Smooth muscle cell (in vitro differentiated cells): ENCODE data around the gene SLC19A3. TPM values are rescaled to one million over a fixed set of nuclear protein-coding genes. Genes with fewer than 3 reads are reported as not detected.
A peak's percentile ranks its signal among the peaks of the same experiment; 100 is the strongest.
"Not testable (repeated sequence)": the region's sequence is repeated elsewhere in the genome, so short reads cannot be mapped to it uniquely, and the experiment has no call there.

Experiments used
- DNase-seq: peaks from one replicate; lab custom pipeline; 2025; ENCODE audit not compliant: unreplicated experiment; lab: John Stamatoyannopoulos, UW
- H2AFZ ChIP-seq: fragments of 200-600 bp; sonication (generic); 2 replicates; pipeline ENCODE4 v1.6.0; 2016; ENCODE audit warnings: antibody characterized with exemption, low read depth, mild to moderate bottlenecking
- H3F3A ChIP-seq: fragments of 200-600 bp; sonication (generic); 2 replicates; pipeline ENCODE4 v1.6.0; 2017; ENCODE audit warnings: antibody characterized with exemption, low read depth
- H3K27ac ChIP-seq: fragments of 200-600 bp; sonication (generic); 2 replicates; pipeline ENCODE4 v1.5.1; 2016; ENCODE audit warnings: low read depth, mild to moderate bottlenecking
- H3K27me3 ChIP-seq: fragments of 200-600 bp; sonication (generic); 2 replicates; pipeline ENCODE4 v1.6.1; 2016; ENCODE audit warnings: low read depth, mild to moderate bottlenecking
- H3K36me3 ChIP-seq: fragments of 200-600 bp; sonication (generic); 2 replicates; pipeline ENCODE4 v1.5.1; 2016; ENCODE audit warnings: low read depth
- H3K4me1 ChIP-seq: fragments of 200-600 bp; sonication (generic); 2 replicates; pipeline ENCODE4 v1.5.1; 2016; ENCODE audit warnings: low read depth
- H3K4me2 ChIP-seq: fragments of 200-600 bp; sonication (generic); 2 replicates; pipeline ENCODE4 v1.6.0; 2016; ENCODE audit warnings: mild to moderate bottlenecking
- H3K4me3 ChIP-seq: fragments of 200-600 bp; sonication (generic); 2 replicates; pipeline ENCODE4 v1.5.1; 2016; ENCODE audit warnings: mild to moderate bottlenecking
- H3K79me2 ChIP-seq: fragments of 200-600 bp; sonication (generic); 2 replicates; pipeline ENCODE4 v1.6.0; 2016; ENCODE audit warnings: low read depth, mild to moderate bottlenecking
- H3K9ac ChIP-seq: fragments of 200-600 bp; sonication (generic); 2 replicates; pipeline ENCODE4 v1.6.0; 2016; ENCODE audit warnings: low read depth
- H3K9me3 ChIP-seq: fragments of 200-600 bp; sonication (generic); replicated peaks from 2 replicates; pipeline ENCODE4 v1.5.1; 2016; ENCODE audit warnings: low read depth
- H4K20me1 ChIP-seq: fragments of 200-600 bp; sonication (generic); 2 replicates; pipeline ENCODE4 v1.6.0; 2016; ENCODE audit warnings: low read depth
- WGBS: methylation state at CpG from one replicate; pipeline ENCODE4 v1.1.7; 2016; ENCODE audit warnings: low lambda C conversion rate; 5-methylcytosine and 5-hydroxymethylcytosine counted together
- polyA plus RNA-seq: library from polyadenylated mRNA; unstranded; fragments of >200 nt; fragmentation: Nextera tagmentation; extraction: Ambion mirVana; gene quantifications from 2 replicates; pipeline ENCODE4 v1.2.1, GENCODE V29; 2016
- total RNA-seq: library from RNA; depleted of rRNA; stranded (reverse); fragments of >200 nt; gene quantifications from 2 replicates; pipeline ENCODE4 v1.2.3, GENCODE V29; 2014
- TF ChIP-seq, protein P1 (sequence below): fragments of 200-600 bp; sonication (generic); IDR thresholded peaks from 2 replicates; pipeline ENCODE4 v1.5.1; 2017; ENCODE audit warnings: borderline replicate concordance, mild to moderate bottlenecking, antibody characterized with exemption; ENCODE audit not compliant: insufficient read depth, poor library complexity, severe bottlenecking

Gene SLC19A3
- total and polyA plus RNA-seq, 2 experiments from 2014 or later, result 3.5 to 5.0 TPM

DNA sequence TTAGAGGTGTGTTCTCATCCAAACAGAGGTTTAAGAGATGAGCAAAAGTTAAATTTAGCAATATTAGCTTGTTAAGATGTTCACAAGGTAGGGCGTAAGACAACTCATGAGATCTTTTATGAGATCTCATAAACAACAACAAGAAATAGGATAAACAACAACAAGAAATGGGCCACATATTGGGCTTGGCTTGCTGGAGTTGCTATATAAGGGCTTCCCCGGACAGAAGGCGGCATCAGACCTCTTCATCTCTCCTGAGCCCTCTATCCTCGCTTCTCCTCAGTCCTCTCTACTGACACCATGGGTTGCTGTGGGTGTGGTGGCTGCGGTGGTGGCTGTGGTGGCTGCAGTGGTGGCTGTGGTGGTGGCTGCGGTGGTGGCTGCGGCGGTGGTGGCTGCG, 27.8 kb upstream of the SLC19A3 start, which contains the start of gene SCYGR8:
TSS of gene SCYGR8 (plus strand) at position 301 of the 400 bp plus-strand sequence. CDS start at position 301, 0 bp downstream.
- WGBS, result 97% methylated on average over 6 of the region's 9 CpGs
- TF ChIP-seq, protein P1, sequence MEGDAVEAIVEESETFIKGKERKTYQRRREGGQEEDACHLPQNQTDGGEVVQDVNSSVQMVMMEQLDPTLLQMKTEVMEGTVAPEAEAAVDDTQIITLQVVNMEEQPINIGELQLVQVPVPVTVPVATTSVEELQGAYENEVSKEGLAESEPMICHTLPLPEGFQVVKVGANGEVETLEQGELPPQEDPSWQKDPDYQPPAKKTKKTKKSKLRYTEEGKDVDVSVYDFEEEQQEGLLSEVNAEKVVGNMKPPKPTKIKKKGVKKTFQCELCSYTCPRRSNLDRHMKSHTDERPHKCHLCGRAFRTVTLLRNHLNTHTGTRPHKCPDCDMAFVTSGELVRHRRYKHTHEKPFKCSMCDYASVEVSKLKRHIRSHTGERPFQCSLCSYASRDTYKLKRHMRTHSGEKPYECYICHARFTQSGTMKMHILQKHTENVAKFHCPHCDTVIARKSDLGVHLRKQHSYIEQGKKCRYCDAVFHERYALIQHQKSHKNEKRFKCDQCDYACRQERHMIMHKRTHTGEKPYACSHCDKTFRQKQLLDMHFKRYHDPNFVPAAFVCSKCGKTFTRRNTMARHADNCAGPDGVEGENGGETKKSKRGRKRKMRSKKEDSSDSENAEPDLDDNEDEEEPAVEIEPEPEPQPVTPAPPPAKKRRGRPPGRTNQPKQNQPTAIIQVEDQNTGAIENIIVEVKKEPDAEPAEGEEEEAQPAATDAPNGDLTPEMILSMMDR, result no peak
- H3K4me1 ChIP-seq, result no peaks in the 10 kb centered on the region

GRCh38 chr2:227740705-227741104, 22.9 kb upstream of the SLC19A3 start:
- not testable (repeated sequence) for DNase-seq, H3K27ac ChIP-seq, H3K9me3 ChIP-seq, H2AFZ ChIP-seq, H3K9ac ChIP-seq, H3F3A ChIP-seq, H3K36me3 ChIP-seq, H3K27me3 ChIP-seq, H3K4me3 ChIP-seq, H3K4me2 ChIP-seq, H3K4me1 ChIP-seq, H4K20me1 ChIP-seq, H3K79me2 ChIP-seq
- WGBS, result 70% methylated on average over 7 of the region's 7 CpGs

More for the DNA sequence above, 27.8 kb upstream of the SLC19A3 start, which contains the start of gene SCYGR8:
- Histone ChIP-seq H3F3A (no peaks in the 10 kb centered on the region), H3K27me3 (no peaks in the 10 kb centered on the region), H3K79me2 (no peaks in the 10 kb centered on the region), H2AFZ (no peak within 1 kb of the TSS), H3K9ac (no peak within 1 kb of the TSS), H3K27ac (no peak within 1 kb of the TSS), H3K9me3 (no peaks in the 10 kb centered on the region), H3K4me2 (no peak within 1 kb of the TSS), H3K36me3 (no peaks in the 10 kb centered on the region), H4K20me1 (no peaks in the 10 kb centered on the region), H3K4me3 (no peak within 1 kb of the TSS)
- DNase-seq, result no peak

DNA sequence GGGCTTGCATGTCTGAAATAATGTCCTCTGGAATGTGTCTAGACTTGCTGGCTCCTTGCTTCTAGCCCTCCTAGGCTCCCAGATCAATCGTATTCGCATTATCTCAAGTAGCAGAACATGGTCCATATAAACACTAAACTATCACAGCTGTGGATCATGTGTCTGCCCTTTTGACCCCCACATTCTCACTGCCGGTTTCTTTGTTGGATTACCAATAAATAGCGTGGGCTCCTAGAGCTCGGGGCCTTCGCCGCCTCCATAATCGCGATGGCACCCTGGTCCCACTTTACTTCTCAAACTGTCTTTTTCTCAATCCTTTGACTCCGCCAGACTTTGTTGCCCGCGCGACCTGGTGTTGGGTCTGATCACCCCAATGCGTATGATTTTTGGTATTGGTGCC, 21.5 kb upstream of the SLC19A3 start:
- Histone ChIP-seq H3K36me3 (no peaks in the 10 kb centered on the region), H3K9me3 (no peaks in the 10 kb centered on the region), H3K4me1 (no peaks in the 10 kb centered on the region), H3K27me3 (no peaks in the 10 kb centered on the region), H3K27ac (peak overlapping the region; percentile 53), H4K20me1 (no peaks in the 10 kb centered on the region), H3K4me3 (no peak overlapping the region), H3K9ac (no peak overlapping the region), H3K79me2 (no peaks in the 10 kb centered on the region), H3K4me2 (no peak overlapping the region), H3F3A (no peaks in the 10 kb centered on the region), H2AFZ (peak overlapping the region; percentile 5)
- TF ChIP-seq, protein P1, result no peak
- WGBS, result 50% methylated on average over 14 of the region's 14 CpGs
- DNase-seq, result no peak

DNA sequence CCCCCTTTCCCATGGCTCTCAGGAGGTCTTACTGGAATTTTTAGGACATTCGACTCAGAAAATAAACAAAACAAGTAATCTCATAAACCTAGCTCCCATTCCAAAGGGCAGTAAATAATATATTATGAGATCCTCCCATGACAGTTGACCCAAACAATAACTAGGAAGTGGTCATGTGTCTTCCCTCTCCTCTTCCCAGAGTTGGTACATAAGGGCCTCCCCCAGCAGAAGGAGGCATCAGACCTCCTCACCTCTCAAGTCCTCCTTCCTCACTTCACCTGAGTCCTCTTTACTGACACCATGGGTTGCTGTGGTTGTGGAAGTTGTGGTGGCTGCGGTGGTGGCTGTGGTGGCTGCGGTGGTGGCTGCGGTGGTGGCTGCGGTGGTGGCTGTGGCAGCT, 10.2 kb upstream of the SLC19A3 start, which contains the start of gene SCYGR7:
TSS of gene SCYGR7 (plus strand) at position 301 of the 400 bp plus-strand sequence. CDS start at position 301, 0 bp downstream.
- no peak within 1 kb of the TSS for H3K4me2 ChIP-seq
- TF ChIP-seq, protein P1, result no peak
- H3F3A ChIP-seq, result no peaks in the 10 kb centered on the region
- H3K9ac ChIP-seq, result no peak within 1 kb of the TSS
- no peaks in the 10 kb centered on the region for H3K9me3 ChIP-seq
- DNase-seq, result no peak
- H3K79me2 ChIP-seq, result no peaks in the 10 kb centered on the region
- H4K20me1 ChIP-seq, result no peaks in the 10 kb centered on the region
- no peak within 1 kb of the TSS for H2AFZ ChIP-seq
- H3K4me3 ChIP-seq, result no peak within 1 kb of the TSS
- H3K27ac ChIP-seq, result no peak within 1 kb of the TSS
- no peaks in the 10 kb centered on the region for H3K4me1 ChIP-seq
- H3K36me3 ChIP-seq, result no peaks in the 10 kb centered on the region
- 92% methylated on average over 5 of the region's 5 CpGs for WGBS
- no peaks in the 10 kb centered on the region for H3K27me3 ChIP-seq
